Inferior parietal cortex (tissue), 1 donor: ENCODE results near the gene TNNC2.
"Not testable (repeated sequence)": the region's sequence is repeated elsewhere in the genome, so short reads cannot be mapped to it uniquely, and the experiment has no call there.

ENCODE experiments used
- DNase-seq: peaks from one replicate; pipeline ENCODE4 v3.0.0-alpha.2; 2016; ENCODE audit errors: extremely low spot score

TNNC2 gene

GRCh38 chr20:45848969-45849582 lies 22.0 kb upstream of the TNNC2 start:
- DNase-seq, result no peak

GRCh38 chr20:45848421-45848820 lies 21.3 kb upstream of the TNNC2 start:
- no peak for DNase-seq

- no peak for DNase-seq
These were observed 18.3 kb upstream of the TNNC2 start for GRCh38 chr20:45845452-45845851.

GRCh38 chr20:45843506-45843905 lies 16.4 kb upstream of the TNNC2 start:
- DNase-seq, result no peak

- DNase-seq, result no peak
These were observed 15.2 kb upstream of the TNNC2 start for GRCh38 chr20:45842169-45842812.

GRCh38 chr20:45841407-45842129 lies 14.5 kb upstream of the TNNC2 start:
- no peak for DNase-seq

- no peak for DNase-seq
These were observed 13.6 kb upstream of the TNNC2 start for GRCh38 chr20:45840700-45841198.

DNA sequence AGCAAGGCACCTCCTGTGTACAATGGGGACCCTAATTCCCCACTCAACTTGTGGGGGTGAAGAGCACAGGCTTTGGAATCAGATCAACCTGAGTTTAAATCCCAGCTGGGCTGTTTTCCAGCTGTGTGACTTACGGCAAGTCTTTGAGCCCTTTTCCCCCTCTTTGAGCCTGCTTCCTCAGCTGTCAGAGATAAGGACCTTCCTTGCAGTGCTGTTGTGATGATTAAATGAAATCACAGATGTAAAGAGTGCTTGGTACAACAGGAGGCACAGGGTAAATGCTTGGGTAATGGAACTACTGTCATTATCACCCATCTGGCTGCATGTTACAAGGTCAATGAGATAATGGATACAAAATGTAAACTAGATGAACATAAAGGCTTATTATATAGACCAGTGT lies 9.7 kb upstream of the TNNC2 start:
- no peak for DNase-seq

DNA sequence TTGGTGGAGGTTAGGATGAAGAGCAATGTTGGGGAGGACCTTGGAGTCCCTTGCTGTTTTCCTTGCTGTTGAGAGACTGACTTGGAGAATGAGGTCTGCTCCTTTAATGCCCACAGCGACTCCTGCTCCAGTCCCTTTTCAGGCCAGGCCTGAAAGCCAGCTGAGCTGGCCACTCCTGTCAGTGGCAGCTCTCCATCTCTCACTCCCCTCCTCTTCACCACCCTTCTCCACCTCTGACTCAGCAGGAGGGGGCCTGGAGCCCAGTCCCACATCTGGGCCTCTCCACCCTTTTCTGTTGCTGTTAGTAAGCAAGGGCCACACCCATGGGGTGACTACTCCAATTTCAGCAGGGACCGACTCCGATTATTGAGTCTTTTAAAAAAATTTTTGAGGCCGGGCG lies 8.7 kb upstream of the TNNC2 start:
- DNase-seq, result no peak

- no peak for DNase-seq
These were observed 8.2 kb upstream of the TNNC2 start for GRCh38 chr20:45835329-45835765.

DNA sequence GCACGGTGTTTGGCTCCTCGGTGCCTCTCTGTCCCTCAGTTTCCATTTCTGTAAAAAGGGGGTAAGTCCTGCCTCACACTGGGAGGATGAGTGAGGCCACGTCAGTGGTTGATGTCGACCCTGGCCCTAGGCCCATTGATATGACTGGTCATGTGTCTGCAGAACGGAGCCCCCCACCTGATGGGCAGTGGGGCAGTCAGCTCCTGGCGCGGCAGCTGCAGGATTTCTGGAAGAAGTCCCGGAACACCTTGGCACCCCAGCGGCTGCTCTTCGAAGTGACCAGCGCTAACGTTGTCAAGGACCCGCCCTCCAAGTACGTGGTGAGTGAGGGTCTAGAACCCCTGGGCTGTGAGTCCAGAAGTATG lies 7.7 kb upstream of the TNNC2 start:
- DNase-seq, result no peak

GRCh38 chr20:45833883-45834796 lies 7.0 kb upstream of the TNNC2 start:
- DNase-seq, result no peak

DNA sequence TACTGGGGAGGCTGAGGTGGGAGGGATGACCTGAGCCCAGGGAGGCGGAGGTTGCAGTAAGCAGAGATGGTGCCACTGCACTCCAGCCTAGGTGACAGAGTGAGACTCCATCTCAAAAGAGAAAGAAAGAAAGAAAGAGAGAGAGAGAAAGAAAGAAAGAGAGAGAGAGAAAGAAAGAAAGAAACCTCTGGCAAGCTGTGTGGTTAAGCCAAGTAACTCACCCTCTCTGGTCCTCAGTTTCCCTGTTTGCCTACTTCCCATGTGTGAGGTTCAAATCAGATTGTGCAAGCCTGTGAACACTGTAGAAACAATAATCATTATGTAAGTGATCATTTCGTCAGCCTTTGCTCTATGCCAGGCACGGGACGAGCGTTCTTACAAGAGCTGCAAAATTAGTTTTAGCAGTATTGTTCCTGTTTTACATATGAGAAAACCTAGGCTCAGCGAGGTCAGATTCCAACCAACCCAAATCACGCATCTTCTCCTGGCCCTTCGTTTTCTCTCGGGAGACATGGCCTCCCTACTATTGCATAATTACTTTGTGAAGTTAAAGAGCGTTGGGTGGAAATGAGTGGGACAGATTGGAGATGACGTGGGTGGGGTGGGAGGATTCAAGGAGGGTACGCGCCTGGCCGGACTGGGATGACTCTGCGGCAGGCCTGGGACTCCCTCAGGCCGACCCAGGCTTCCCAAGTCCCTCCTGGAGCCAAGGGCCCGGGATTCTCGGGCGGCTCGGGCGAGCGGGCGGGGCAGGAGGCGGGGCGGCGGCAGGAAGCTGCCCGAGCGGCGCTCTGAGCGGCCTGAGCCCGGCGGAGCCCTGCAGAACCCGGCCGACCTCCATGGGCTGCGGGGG lies 6.1 kb upstream of the TNNC2 start, which contains the start of gene SNX21:
Gene SNX21 (plus strand): TSS at position 770 of the 853 bp plus-strand sequence. CDS start 121 bp downstream, outside the sequence.
- peak; percentile 48 for DNase-seq

GRCh38 chr20:45832619-45833018 lies 5.5 kb upstream of the TNNC2 start:
- no peak for DNase-seq

DNA sequence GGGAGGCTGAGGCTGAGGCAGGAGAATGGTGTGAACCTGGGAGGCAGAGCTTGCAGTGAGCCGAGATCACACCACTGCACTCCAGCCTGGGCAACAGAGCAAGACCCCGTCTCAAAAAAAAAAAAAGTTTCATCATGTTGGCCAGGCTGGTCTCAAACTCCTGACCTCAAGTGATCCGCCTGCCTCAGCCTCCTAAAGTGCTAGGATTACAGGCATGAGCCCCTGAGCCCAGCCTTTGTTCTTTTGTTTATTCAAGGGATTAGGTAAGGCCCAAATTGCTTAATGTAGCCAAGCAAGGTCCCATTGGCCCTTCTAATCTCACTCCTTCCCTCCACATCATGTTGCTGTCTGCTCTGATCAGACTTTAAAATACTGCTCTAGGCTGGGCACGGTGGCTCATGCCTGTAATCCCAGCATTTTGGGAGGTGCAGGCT lies 2.6 kb upstream of the TNNC2 start:
- not testable (repeated sequence) for DNase-seq

DNA sequence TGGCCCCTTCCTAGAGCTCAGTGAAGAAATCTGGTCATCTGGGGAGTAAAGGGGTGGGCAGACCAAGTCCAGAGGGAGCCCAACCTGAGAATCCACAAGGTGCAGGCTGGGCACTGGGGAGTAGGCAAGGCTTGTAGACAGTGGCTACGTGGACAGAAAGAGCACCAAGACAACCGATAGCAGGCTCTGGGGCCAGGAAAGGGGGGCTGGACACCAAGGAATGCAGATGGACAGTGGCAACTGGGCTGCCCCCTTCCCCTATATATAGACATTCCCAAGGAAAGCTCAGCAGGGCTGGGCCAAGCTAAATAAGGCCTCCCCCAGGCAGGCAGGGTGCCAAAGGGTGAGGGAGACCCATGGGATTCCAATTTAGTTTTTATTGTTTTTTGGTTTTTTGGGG lies 1.5 kb upstream of the TNNC2 start:
- no peak for DNase-seq

GRCh38 chr20:45827712-45828111 lies 600 bp upstream of the TNNC2 start:
- DNase-seq, result no peak

DNA sequence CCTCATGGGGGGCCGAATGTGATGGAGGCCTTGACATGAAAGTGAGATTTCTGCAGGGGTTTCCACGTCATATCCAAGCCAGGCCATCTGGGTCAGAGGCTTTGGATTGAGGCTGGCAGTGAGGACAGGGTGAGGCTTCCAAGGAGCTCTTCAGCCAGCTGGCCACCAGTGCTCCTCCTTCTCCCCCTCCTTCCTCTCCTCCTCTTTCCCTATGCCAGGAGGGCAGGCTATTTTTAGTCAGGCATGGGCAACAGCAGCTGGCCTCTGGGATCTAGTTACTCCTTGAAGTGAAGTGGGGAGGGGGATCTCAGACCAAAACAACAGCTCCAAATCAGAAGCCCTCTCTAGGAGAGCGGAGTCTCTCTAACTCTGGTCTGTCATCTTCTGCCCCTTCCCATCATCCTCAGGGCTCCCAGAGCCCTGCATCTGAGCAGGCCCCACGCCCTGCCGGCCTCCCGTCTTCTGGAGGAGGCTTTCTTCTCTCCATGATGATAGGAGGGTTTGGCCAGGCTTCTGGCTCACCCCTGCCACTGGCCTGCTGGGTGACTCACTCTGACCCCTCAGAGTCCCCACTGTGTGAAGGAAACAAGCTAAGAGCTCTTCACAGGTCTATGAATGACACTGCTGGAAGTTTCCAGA lies 612 bp downstream of the TNNC2 start:
- no peak for DNase-seq

DNA sequence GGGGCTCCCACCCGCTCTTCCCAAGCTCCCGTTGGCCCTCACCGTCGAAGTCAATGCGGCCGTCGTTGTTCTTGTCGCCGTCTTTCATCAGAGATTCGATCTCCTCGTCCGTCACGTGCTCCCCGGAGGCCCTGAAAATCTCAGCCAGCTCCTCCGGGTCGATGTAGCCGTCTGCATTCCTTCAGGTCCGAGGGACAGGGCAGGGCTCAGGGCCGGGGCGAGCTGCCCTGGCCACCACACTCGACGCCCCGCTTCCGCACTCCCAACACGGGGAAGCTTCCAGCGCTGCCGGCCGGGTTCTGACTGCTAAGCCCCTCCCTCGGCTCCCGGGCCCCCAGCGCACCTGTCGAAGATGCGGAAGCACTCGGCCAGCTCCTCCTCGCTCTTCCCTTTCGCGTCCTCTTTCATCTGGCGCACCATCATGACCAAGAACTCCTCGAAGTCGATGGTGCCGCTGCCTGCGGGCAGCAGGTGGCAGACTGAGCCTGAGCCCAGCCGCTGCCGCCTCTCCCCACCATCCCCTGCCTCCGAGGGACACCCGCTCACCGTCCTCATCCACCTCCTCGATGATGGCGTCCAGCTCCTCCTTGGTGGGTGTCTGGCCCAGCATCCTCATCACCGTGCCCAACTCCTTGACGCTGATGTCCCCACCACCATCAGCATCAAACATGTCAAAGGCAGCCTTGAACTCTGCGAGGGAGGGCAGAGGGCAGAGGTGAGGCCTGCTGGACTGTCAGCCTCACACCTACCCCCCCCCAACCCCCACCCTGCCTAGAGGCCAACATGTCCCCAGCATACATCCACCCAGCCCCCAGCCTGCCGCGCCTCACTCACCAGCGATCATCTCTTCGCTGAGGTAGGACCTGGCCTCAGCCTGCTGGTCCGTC lies 2.9 kb downstream of the TNNC2 start:
- DNase-seq, result no peak
